OCI-LY7 (cell line): ENCODE data around the gene MBNL3. TPM values are rescaled to one million over a fixed set of nuclear protein-coding genes. Genes with fewer than 3 reads are reported as not detected.

Source experiments
- BruUV-seq: library from RNA; stranded (reverse); fragments of 400-500 nt; replicated peaks from 2 replicates; lab custom pipeline; 2021; lab: Mats Ljungman, UMichigan
- CTCF ChIA-PET: fragments of 300-600 bp; sonication (Branson Sonifier 250); formaldehyde crosslinking; loops from one replicate; lab custom pipeline; 2022; ENCODE audit warnings: antibody characterized with exemption; ENCODE audit not compliant: unreplicated experiment; lab: Charles Lee
- POLR2A ChIA-PET: fragments of 300-600 bp; sonication (Branson Sonifier 250); formaldehyde crosslinking; loops from one replicate; lab custom pipeline; 2022; ENCODE audit warnings: antibody characterized with exemption; lab: Charles Lee
- DNase-seq: peaks from one replicate; pipeline ENCODE4 v3.0.0-alpha.2; 2015; ENCODE audit warnings: low spot score
- H2AFZ ChIP-seq: fragments of 200-600 bp; sonication (generic), shearing (Covaris generic); 2 replicates; pipeline ENCODE4 v1.6.1; 2014; ENCODE audit warnings: mild to moderate bottlenecking, antibody characterized with exemption, low read length, moderate library complexity
- H3K27ac ChIP-seq: fragments of 200-600 bp; sonication (generic); 2 replicates; pipeline ENCODE4 v1.5.1; 2014; ENCODE audit warnings: mixed run types, low read depth, mild to moderate bottlenecking, moderate library complexity, low read length, inconsistent platforms; ENCODE audit not compliant: poor library complexity, severe bottlenecking
- H3K36me3 ChIP-seq: fragments of 200-600 bp; sonication (generic); 2 replicates; pipeline ENCODE4 v1.6.1; 2014; ENCODE audit warnings: mild to moderate bottlenecking, antibody characterized with exemption, low read length, moderate library complexity, mixed read lengths; ENCODE audit not compliant: insufficient read depth
- H3K4me1 ChIP-seq: fragments of 200-600 bp; sonication (generic); 2 replicates; pipeline ENCODE4 v1.5.1; 2014; ENCODE audit warnings: mild to moderate bottlenecking, low read length; ENCODE audit not compliant: insufficient read depth, poor library complexity, severe bottlenecking
- H3K4me2 ChIP-seq: fragments of 200-600 bp; sonication (generic); 2 replicates; pipeline ENCODE4 v1.6.1; 2014; ENCODE audit warnings: mild to moderate bottlenecking, low read length
- H3K4me3 ChIP-seq: fragments of 200-600 bp; sonication (generic); 2 replicates; pipeline ENCODE4 v1.5.1; 2014; ENCODE audit warnings: mild to moderate bottlenecking, low read depth, low read length; ENCODE audit not compliant: poor library complexity, severe bottlenecking
- H3K79me2 ChIP-seq: fragments of 200-600 bp; sonication (generic); 2 replicates; pipeline ENCODE4 v1.6.1; 2016; ENCODE audit warnings: low read depth, mild to moderate bottlenecking, low read length, moderate library complexity, mixed read lengths; ENCODE audit not compliant: insufficient read depth
- H3K9me2 ChIP-seq: fragments of 200-600 bp; sonication (generic); 2 replicates; pipeline ENCODE4 v1.6.1; 2016; ENCODE audit warnings: mild to moderate bottlenecking, low read length, mixed read lengths; ENCODE audit not compliant: insufficient read depth
- H3K9me3 ChIP-seq: fragments of 200-600 bp; sonication (generic); 2 replicates; pipeline ENCODE4 v1.6.1; 2014; ENCODE audit warnings: mild to moderate bottlenecking, mixed run types, low read length, mixed read lengths
- H4K20me1 ChIP-seq: fragments of 200-600 bp; sonication (generic); 2 replicates; pipeline ENCODE4 v1.6.1; 2014; ENCODE audit warnings: mild to moderate bottlenecking, antibody characterized with exemption, low read length, moderate library complexity, mixed read lengths; ENCODE audit not compliant: insufficient read depth
- CTCF ChIP-seq: fragments of 200-600 bp; sonication (generic); conservative IDR thresholded peaks from 2 replicates; pipeline ENCODE4 v1.5.1; 2014; ENCODE audit warnings: mild to moderate bottlenecking, antibody characterized with exemption, low read length, moderate library complexity, mixed read lengths
- EZH2phosphoT487 ChIP-seq: fragments of 200-600 bp; sonication (generic); IDR thresholded peaks from 2 replicates; pipeline ENCODE4 v1.6.1; 2018; ENCODE audit warnings: low read depth, borderline replicate concordance, mild to moderate bottlenecking, mixed run types, antibody characterized with exemption, low read length, moderate library complexity, mixed read lengths
- intact Hi-C: fragments of 100-400 bp; cut with micrococcal nuclease; formaldehyde crosslinking; loops from one replicate; pipeline ENCODE4 v1.10.0; 2022; ENCODE audit not compliant: unreplicated experiment
- total RNA-seq, 2 experiments: library from RNA; depleted of rRNA in 1 of 2; stranded (reverse); fragments of >200 nt in 1 of 2; shearing (Covaris generic) in 1 of 2; gene quantifications; 2 replicates each; pipeline ENCODE4 v1.2.3, GENCODE V29; 2014 to 2022

The MBNL3 gene
- total RNA-seq, 2 experiments from 2014 or later = 39.4 to 73.9 TPM

- peak overlapping the region; percentile 78 for H3K4me3 ChIP-seq
- ChIA-PET POLR2A (interaction anchor here (0.6 to 1.1 kb wide), 6 partner anchors 9 to 59 kb away, joined by 3 read pairs; no protein-coding TSS in a partner anchor), CTCF (no interaction called here)
- H4K20me1 ChIP-seq = peaks cover 5% of the 10 kb centered on the region; the same call in 1 of the 2 replicates
- H3K36me3 ChIP-seq = peaks cover 7% of the 10 kb centered on the region; the same call in 1 of the 2 replicates
- intact Hi-C loops = loop anchor here (10.0 kb wide), 1 partner anchor 192 kb away; no protein-coding TSS in a partner anchor
- peak overlapping the region; percentile 100 for H3K27ac ChIP-seq
- H3K9me2 ChIP-seq = no peaks in the 10 kb centered on the region
- no peak for DNase-seq
- H3K4me2 ChIP-seq = peak overlapping the region; percentile 97
- no TSS peak for BruUV-seq
- H3K79me2 ChIP-seq = peaks cover 70% of the 10 kb centered on the region
- peaks cover 56% of the 10 kb centered on the region for H3K4me1 ChIP-seq
- TF ChIP-seq CTCF = no peak
- no peak for TF ChIP-seq EZH2phosphoT487
- no peaks in the 10 kb centered on the region for H3K9me3 ChIP-seq
- no peak overlapping the region for H2AFZ ChIP-seq
Measured at GRCh38 chrX:132486599-132487178, 2.1 kb downstream of the MBNL3 start.

GRCh38 chrX:132483951-132484350 lies 4.9 kb downstream of the MBNL3 start:
- Histone ChIP-seq H3K4me3 (peak overlapping the region; percentile 78), H3K9me2 (no peaks in the 10 kb centered on the region), H3K27ac (peak overlapping the region; percentile 100), H3K36me3 (peaks cover 7% of the 10 kb centered on the region; the same call in 1 of the 2 replicates), H3K4me2 (peak overlapping the region; percentile 97), H3K9me3 (no peaks in the 10 kb centered on the region), H3K4me1 (peaks cover 66% of the 10 kb centered on the region), H3K79me2 (peaks cover 91% of the 10 kb centered on the region), H4K20me1 (peaks cover 5% of the 10 kb centered on the region; the same call in 1 of the 2 replicates), H2AFZ (no peak overlapping the region)
- no peak for DNase-seq
- intact Hi-C loops = loop anchor here (10.0 kb wide), 1 partner anchor 189 kb away; no protein-coding TSS in a partner anchor
- POLR2A ChIA-PET = no interaction called here
- BruUV-seq = no TSS peak
- TF ChIP-seq CTCF = no peak
- no peak for TF ChIP-seq EZH2phosphoT487
- CTCF ChIA-PET = no interaction called here

GRCh38 chrX:132483488-132483887 lies 5.3 kb downstream of the MBNL3 start:
- TF ChIP-seq CTCF = no peak
- TF ChIP-seq EZH2phosphoT487 = no peak
- peaks cover 7% of the 10 kb centered on the region; the same call in 1 of the 2 replicates for H3K36me3 ChIP-seq
- peaks cover 71% of the 10 kb centered on the region for H3K4me1 ChIP-seq
- POLR2A ChIA-PET = no interaction called here
- BruUV-seq = no TSS peak
- peak overlapping the region; percentile 97 for H3K4me2 ChIP-seq
- no peaks in the 10 kb centered on the region for H3K9me2 ChIP-seq
- H2AFZ ChIP-seq = no peak overlapping the region
- peak overlapping the region; percentile 78 for H3K4me3 ChIP-seq
- peaks cover 5% of the 10 kb centered on the region; the same call in 1 of the 2 replicates for H4K20me1 ChIP-seq
- no peaks in the 10 kb centered on the region for H3K9me3 ChIP-seq
- intact Hi-C loops = loop anchor here (10.0 kb wide), 1 partner anchor 189 kb away; no protein-coding TSS in a partner anchor
- peak overlapping the region; percentile 100 for H3K27ac ChIP-seq
- CTCF ChIA-PET = no interaction called here
- H3K79me2 ChIP-seq = peaks cover 94% of the 10 kb centered on the region
- DNase-seq = no peak
